ENCODE measurements around the gene SRPX. TPM values are rescaled to one million over a fixed set of nuclear protein-coding genes. Genes with fewer than 3 reads are reported as not detected.

The SRPX gene
- total RNA-seq, 1 experiment from 2014 or later: 0.23 TPM

GRCh38 chrX:38109042-38109898 is 111.4 kb downstream of the SRPX start:
- no peak for TF ChIP-seq POLR2AphosphoS5 (IDR thresholded peaks at IDR 0.05; ENCODE audit: low read depth, low read length)
- no peak for TF ChIP-seq SIN3A (IDR thresholded peaks at IDR 0.05; ENCODE audit: borderline replicate concordance, insufficient read depth, low read depth, low read length)
- no peak for TF ChIP-seq REST (IDR thresholded peaks at IDR 0.05; ENCODE audit: insufficient read depth in 1 of 2, low read depth in 2 of 2, low read length in 1 of 2)
- TF ChIP-seq TCF7L2 (IDR thresholded peaks at IDR 0.05; ENCODE audit: low read depth, low read length): no peak
- TF ChIP-seq CTCF (IDR thresholded peaks at IDR 0.05): no peak
- Histone ChIP-seq H3K9me3 (ENCODE audit: control insufficient read depth, insufficient read depth, low read depth, low read length) (no peaks in the 10 kb centered on the region), H3K4me1 (ENCODE audit: control insufficient read depth, insufficient read depth, low read length) (no peaks in the 10 kb centered on the region), H3K27me3 (ENCODE audit: control insufficient read depth, insufficient read depth, low read length) (no peaks in the 10 kb centered on the region), H3K27ac (ENCODE audit: low read length) (no peak overlapping the region), H3K36me3 (ENCODE audit: control insufficient read depth, insufficient read depth, low read length) (no peaks in the 10 kb centered on the region), H3K4me3 (ENCODE audit: low read depth in 2 of 2, low read length in 2 of 2) (no peak overlapping the region)
- DNase-seq (ENCODE audit: low read depth, low spot score) (no peak), ATAC-seq (no peak)
- BruUV-seq (replicated peaks): no TSS peak
- POLR2A ChIA-PET: no interaction called here
- CTCF ChIA-PET: no interaction called here
- in situ Hi-C loops (cut with HindIII; ENCODE audit: low pct_unique_long_range_greater_than_20kb, low sequenced_read_pairs): no loop called here
- intact Hi-C loops (cut with micrococcal nuclease; ENCODE audit: unreplicated experiment): no loop called here

GRCh38 chrX:38108364-38108763 is 112.3 kb downstream of the SRPX start:
- no peaks in the 10 kb centered on the region for H3K36me3 ChIP-seq (ENCODE audit: control insufficient read depth, insufficient read depth, low read length)
- intact Hi-C loops (cut with micrococcal nuclease; ENCODE audit: unreplicated experiment) (no loop called here), in situ Hi-C loops (cut with HindIII; ENCODE audit: low pct_unique_long_range_greater_than_20kb, low sequenced_read_pairs) (no loop called here)
- H3K4me3 ChIP-seq (ENCODE audit: low read depth in 2 of 2, low read length in 2 of 2): no peak overlapping the region
- ATAC-seq: no peak
- no TSS peak for BruUV-seq (replicated peaks)
- no peaks in the 10 kb centered on the region for H3K9me3 ChIP-seq (ENCODE audit: control insufficient read depth, insufficient read depth, low read depth, low read length)
- H3K4me1 ChIP-seq (ENCODE audit: control insufficient read depth, insufficient read depth, low read length): no peaks in the 10 kb centered on the region
- no peaks in the 10 kb centered on the region for H3K27me3 ChIP-seq (ENCODE audit: control insufficient read depth, insufficient read depth, low read length)
- ChIA-PET CTCF (no interaction called here), POLR2A (no interaction called here)
- DNase-seq (ENCODE audit: low read depth, low spot score): no peak
- H3K27ac ChIP-seq (ENCODE audit: low read length): no peak overlapping the region
- TF ChIP-seq CTCF (IDR thresholded peaks at IDR 0.05): no peak
- no peak for TF ChIP-seq REST (IDR thresholded peaks at IDR 0.05; ENCODE audit: insufficient read depth in 1 of 2, low read depth in 2 of 2, low read length in 1 of 2)
- TF ChIP-seq SIN3A (IDR thresholded peaks at IDR 0.05; ENCODE audit: borderline replicate concordance, insufficient read depth, low read depth, low read length): no peak
- TF ChIP-seq POLR2AphosphoS5 (IDR thresholded peaks at IDR 0.05; ENCODE audit: low read depth, low read length): no peak
- TF ChIP-seq TCF7L2 (IDR thresholded peaks at IDR 0.05; ENCODE audit: low read depth, low read length): no peak
